RCC 7860 (cell line): ENCODE data around the gene DOK4.
"Not testable (repeated sequence)": the region's sequence is repeated elsewhere in the genome, so short reads cannot be mapped to it uniquely, and the experiment has no call there.

Experiments
- DNase-seq: peaks from one replicate; pipeline ENCODE4 v3.0.0-alpha.2; 2015; ENCODE audit warnings: low spot score
- FAIRE-seq: peaks from 2 replicates; lab custom pipeline; 2012; peaks lifted over from hg19 to GRCh38; lab: Jason Lieb, UNC

DOK4 gene

GRCh38 chr16:57502048-57502775 lies 15.9 kb upstream of the DOK4 start:
- DNase-seq (no peak), FAIRE-seq (no peak)

- FAIRE-seq: no peak
- no peak for DNase-seq
Observed at GRCh38 chr16:57501492-57501891, 15.2 kb upstream of the DOK4 start.

GRCh38 chr16:57500578-57501111 lies 14.4 kb upstream of the DOK4 start:
- DNase-seq (no peak), FAIRE-seq (no peak)

GRCh38 chr16:57499941-57500340 lies 13.6 kb upstream of the DOK4 start:
- FAIRE-seq, DNase-seq: not testable (repeated sequence)

GRCh38 chr16:57498031-57498430 lies 11.7 kb upstream of the DOK4 start:
- no peak for DNase-seq

GRCh38 chr16:57497121-57497520 lies 10.8 kb upstream of the DOK4 start:
- DNase-seq: no peak
- no peak for FAIRE-seq

More at GRCh38 chr16:57498031-57498430, 11.7 kb upstream of the DOK4 start:
- FAIRE-seq: no peak

- no peak for FAIRE-seq
Observed at GRCh38 chr16:57493767-57494166, 7.5 kb upstream of the DOK4 start.

GRCh38 chr16:57489229-57489628 lies 2.9 kb upstream of the DOK4 start:
- DNase-seq (no peak), FAIRE-seq (no peak)

More at GRCh38 chr16:57493767-57494166, 7.5 kb upstream of the DOK4 start:
- DNase-seq: no peak

GRCh38 chr16:57486858-57487834 lies 853 bp upstream of the DOK4 start:
- FAIRE-seq (no peak), DNase-seq (no peak)

GRCh38 chr16:57485091-57485915 lies 990 bp downstream of the DOK4 start:
- FAIRE-seq: no peak

GRCh38 chr16:57484515-57485005 lies 1.7 kb downstream of the DOK4 start:
- FAIRE-seq: no peak
- DNase-seq: no peak

More at GRCh38 chr16:57485091-57485915, 990 bp downstream of the DOK4 start:
- DNase-seq: no peak

- no peak for DNase-seq
- FAIRE-seq: no peak
Observed at GRCh38 chr16:57483725-57484514, 2.4 kb downstream of the DOK4 start.

- DNase-seq (no peak), FAIRE-seq (no peak)
Observed at GRCh38 chr16:57482845-57483545, 3.3 kb downstream of the DOK4 start.

- DNase-seq (no peak), FAIRE-seq (no peak)
Observed at GRCh38 chr16:57481421-57481820, 4.9 kb downstream of the DOK4 start.

GRCh38 chr16:57480754-57481230 lies 5.5 kb downstream of the DOK4 start:
- DNase-seq (no peak), FAIRE-seq (no peak)

GRCh38 chr16:57479976-57480753 lies 6.1 kb downstream of the DOK4 start:
- peak; percentile 79 for DNase-seq
- FAIRE-seq: no peak

GRCh38 chr16:57479205-57479975 lies 6.9 kb downstream of the DOK4 start:
- FAIRE-seq: peak; percentile 56
- peak; percentile 71 for DNase-seq
